Endometrial microvascular endothelial cells (primary cell): ENCODE data around the gene SUPT20HL1. TPM values are rescaled to one million over a fixed set of nuclear protein-coding genes. Genes with fewer than 3 reads are reported as not detected.

Experiments used
- in situ Hi-C: cut with HindIII; loops from 2 replicates; pipeline ENCODE4 v1.10.0; 2017; ENCODE audit warnings: low sequenced_read_pairs, low pct_unique_long_range_greater_than_20kb; ENCODE audit errors: inconsistent ontology term
- total RNA-seq: library from RNA; depleted of rRNA; stranded (reverse); fragments of >200 nt; gene quantifications from one replicate; pipeline ENCODE4 v1.2.3, GENCODE V29; 2015; ENCODE audit errors: inconsistent ontology term

The SUPT20HL1 gene
- total RNA-seq, 1 donor from 2014 or later: not detected

DNA sequence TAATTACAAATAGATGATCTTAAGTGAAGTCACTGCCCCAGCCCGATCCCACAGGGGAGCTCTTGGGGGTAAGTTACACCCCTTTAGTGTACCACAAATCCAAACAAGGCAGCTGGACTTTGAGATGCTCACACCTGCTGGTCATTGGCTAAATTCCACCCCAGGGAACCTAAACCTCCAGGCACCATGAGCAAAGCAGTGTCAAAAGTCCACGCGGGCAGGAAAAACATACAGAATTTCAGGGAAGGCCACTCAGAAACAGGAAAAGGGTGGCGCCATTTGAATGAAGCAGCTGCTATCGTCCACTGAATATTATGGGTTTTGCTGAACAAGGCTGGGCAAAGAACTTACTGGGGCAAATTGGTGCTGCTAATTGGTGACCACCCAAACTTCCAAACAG lies 30.9 kb downstream of the SUPT20HL1 start:
- in situ Hi-C loops: no loop called here

DNA sequence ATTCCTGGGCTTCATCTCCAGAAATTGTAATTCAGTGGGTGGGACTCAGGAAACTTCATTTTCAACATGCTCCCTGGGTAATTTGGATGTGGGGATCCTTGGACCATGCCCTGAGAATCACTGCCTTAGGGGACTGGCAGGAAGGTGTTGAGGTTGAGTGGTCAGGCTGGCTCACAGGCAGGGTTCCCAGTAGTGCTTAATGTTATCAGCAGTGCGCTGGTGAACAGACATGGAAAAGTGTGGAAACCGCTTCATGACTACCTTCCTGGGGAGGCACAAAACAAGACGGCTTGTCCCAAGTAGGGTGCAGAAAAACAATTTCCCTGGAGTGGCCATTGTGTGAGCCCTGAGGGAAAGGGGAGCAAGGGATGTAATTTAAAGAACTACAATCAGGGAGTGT lies 31.4 kb downstream of the SUPT20HL1 start:
- in situ Hi-C loops: no loop called here

GRCh38 chrX:24392709-24393108 lies 32.3 kb downstream of the SUPT20HL1 start:
- in situ Hi-C loops: no loop called here

DNA sequence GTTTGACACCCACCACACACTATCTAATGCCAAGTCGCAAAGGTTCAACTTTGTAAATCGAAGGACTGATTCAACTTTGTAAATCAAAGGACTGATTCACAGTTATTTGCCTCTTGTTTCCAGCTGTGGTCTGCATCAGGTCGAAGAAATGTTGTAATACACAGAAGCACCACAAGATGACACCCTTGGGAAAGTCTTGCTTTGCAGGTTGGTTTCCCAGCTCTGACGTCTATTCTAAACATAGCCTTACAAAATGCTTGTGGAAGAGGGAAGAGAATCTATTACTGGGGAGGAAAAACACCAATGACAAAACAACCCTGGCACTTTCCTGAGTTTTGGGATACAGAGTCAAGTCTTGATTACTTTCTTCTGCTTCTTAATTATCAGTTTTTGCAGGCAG lies 35.3 kb downstream of the SUPT20HL1 start:
- in situ Hi-C loops: no loop called here

GRCh38 chrX:24396236-24396930 lies 35.9 kb downstream of the SUPT20HL1 start:
- in situ Hi-C loops: no loop called here

DNA sequence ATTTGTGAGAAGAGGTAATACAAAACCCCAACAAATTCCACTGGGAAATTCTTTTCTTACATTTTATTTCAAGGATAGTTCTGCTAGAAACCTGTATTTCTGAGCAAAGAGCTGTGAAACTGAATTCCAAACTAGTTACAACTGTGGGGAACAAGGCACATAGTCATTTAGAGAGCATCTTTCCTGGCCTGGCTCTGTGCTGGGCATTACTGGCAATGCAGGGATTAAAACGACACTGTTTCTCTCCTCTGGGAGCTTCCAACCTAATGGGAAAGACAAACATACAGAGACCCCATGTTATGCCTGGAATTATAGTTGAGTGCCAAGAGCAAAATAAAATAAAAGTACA lies 36.5 kb downstream of the SUPT20HL1 start:
- in situ Hi-C loops: no loop called here

DNA sequence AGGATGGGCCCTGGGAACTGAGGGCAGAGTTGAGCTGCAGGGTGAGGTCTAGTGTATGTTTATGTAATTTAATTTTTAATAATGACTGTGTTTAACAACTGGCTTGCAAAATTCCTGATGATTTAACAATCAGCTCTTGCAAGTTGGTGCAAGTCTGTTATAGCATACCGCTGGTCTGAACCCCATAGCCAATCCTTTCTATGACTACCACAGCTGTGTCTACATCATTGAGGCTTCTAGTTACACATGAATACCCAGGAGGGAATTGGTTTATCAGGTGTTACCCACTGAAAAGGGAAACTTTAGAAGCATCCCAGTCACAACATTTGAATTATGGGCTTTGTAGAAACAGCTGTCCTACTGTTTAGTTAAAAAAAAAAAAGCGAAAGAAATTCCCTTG lies 38.3 kb downstream of the SUPT20HL1 start:
- in situ Hi-C loops: no loop called here

DNA sequence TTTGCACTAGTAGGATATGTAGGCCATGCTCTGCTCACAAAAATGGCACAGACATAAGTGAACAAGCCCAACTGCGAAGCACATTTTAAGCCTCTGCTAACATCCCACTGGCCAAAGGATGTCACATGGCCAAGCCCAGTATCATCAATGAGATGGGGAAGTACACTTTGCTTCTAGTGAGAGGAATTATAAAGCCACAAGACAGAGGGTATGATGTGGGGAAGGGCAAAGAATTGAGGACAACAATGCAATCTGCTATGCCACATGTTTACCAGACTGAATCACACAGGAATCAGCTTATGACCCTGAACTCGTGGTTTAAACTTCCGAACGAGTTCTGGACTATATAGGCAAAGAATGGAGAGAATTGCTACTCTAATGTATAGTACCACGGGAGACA lies 39.1 kb downstream of the SUPT20HL1 start:
- in situ Hi-C loops: no loop called here

DNA sequence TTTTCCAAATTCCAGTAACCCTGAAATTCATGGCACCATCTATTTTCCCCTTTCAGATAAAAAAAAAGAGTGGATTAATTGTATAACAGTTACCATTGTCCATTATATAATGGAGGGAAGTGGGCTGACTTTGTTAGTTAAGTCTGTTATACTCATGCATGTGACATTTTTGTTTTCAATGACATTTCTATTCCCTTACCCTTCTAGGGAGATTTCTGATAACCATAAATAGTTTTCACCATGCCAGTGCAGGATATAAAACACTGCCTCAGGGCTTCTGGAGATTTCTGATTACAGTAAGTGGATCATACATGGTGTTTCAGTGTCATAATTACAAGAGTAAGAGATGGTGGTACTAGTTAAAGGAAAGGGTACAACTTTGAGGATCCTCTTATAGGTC lies 45.5 kb downstream of the SUPT20HL1 start:
- in situ Hi-C loops: no loop called here

Other genes starting within 250 kb of the SUPT20HL1 start
- gene ZFX, start 210.9 kb upstream of the SUPT20HL1 start, total RNA-seq: 38.2 TPM
- not detected for gene SUPT20HL2, start 46.6 kb upstream of the SUPT20HL1 start, total RNA-seq
- 8.8 TPM for gene PDK3, start 104.6 kb downstream of the SUPT20HL1 start, total RNA-seq